HG03066 (cell line): ENCODE data around the gene SLC8A3.

ENCODE experiments used
- ATAC-seq: cut with Tn5 transposase; IDR thresholded peaks from one replicate; pipeline ENCODE4 v1.9.1; 2021; ENCODE audit warnings: low read depth; ENCODE audit not compliant: unreplicated experiment

The SLC8A3 gene

GRCh38 chr14:70077720-70078119, 111.0 kb downstream of the SLC8A3 start:
- no peak for ATAC-seq

DNA sequence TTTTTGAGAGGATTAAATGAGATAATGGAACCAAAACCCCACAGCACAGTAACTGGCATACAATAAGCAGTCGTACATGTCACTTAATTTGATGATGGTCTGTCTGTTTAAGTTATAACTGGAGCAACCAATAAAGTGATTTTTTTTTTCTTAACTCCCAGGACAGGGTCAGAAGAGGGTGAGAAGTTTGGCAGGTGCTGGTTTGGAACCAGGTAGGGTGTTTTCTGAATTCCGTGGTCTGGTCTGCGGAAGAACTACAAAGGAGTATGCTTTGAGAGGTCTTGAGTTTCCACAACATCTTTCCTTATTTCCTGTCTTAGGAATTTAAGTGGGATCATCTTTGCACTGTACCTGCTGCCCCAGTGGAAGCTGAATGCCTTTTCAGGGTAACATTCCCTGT, 111.7 kb downstream of the SLC8A3 start:
- ATAC-seq = no peak

GRCh38 chr14:70073924-70074566, 114.7 kb downstream of the SLC8A3 start:
- ATAC-seq = no peak

DNA sequence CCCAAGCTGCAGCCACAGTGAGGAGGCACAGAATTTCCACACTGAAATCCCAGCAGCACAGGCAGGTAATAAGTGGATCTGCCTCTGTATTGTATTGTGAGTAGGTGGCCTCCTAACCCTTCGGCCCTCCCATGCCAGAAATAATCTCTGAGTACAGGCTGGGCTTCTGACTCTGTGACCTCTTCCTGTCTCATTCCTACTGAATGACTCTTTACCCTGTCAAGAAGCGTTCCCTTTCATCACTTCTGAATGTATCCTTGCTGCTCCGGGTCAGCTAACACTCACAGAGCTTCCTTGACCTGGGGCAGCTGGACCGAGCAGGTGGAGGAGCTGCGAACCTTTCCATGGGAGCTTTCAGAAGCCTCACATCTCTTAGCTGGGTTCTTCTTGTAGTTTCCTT, 119.6 kb downstream of the SLC8A3 start:
- ATAC-seq = no peak

- ATAC-seq = no peak
These were observed 120.9 kb downstream of the SLC8A3 start for GRCh38 chr14:70067810-70068209.

DNA sequence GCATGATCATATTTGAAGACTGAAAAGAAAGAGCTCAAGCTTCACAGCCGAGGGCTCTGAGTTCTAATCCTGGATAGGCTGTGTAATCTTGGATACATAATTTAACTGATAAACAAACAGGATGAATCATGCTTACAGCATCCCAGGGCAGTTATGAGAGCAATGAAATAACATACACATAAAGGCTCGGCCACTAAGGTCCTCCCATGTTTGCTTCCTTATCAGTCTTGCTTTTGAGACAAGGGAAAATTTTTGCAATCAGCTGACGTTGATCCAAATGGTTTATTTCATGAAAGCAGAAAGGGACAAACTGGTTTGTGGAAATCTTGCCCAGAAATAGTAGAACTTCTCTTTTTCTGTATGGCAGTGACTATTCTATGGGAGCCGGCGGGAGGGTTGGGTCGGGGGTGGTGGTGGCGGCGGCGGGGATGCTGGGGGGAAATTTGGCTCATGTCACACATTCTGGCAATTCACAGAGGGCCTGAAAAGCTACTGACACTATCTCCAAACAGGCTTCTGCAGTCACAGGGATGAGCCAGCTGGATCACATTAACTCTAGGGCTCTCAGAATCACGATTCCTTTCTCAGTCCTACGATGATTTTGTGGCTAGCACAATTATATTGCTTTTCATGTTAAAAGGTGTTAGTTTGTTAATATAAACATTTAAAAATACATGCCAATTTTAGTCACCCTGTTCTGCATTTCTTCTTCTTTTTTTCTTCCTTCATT, 124.5 kb downstream of the SLC8A3 start:
- ATAC-seq = no peak

DNA sequence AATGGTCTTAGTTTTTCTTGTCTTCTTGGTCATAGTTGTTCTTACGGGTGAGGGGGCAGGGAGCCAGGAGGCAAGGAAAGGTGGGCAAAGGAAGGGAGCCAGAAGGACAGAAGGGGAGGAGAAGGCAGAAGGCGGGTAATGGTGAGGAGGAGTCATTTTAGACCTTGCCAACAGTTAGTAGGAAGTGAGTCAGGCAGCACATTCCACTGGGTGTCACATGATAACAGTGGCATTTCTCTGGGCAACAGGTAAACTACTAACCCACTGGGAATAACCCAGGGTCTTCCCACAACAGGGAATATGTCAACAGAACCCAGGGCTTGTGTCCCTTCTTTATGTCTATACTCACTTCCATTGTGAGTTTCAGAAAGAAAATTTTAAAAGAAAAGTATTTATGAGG, 127.6 kb downstream of the SLC8A3 start:
- ATAC-seq = no peak

- no peak for ATAC-seq
These were observed 129.2 kb downstream of the SLC8A3 start for GRCh38 chr14:70059545-70059944.

DNA sequence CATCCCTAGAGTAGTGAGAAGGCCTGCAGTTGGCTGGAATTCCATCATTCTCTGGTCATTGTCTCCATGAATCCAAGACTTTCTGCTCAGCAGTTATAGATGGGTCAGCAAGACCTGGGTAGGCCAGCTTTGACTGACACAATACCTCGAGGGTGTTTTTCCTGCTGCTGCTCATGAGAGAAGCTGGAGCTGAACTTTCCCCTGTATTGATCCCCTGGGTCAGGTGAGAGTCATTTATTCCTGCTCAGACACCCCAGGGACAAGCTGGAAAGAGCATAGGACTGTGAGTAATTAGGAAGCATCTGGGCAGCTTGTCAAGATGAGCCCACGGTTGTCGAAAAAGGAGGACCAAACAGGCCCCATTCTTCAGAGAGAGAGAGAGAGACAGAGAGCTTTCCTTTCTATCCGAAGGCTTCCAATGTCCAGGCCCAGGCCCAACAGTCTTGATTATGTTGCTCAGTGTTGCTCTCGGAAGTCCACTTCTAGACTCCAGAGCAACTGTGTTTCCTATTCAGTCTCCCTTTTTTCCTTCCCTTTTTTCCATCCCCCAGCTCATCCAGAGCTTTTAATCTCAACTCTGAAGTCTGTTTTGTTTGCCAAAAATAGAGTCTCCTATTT, 131.1 kb downstream of the SLC8A3 start:
- no peak for ATAC-seq

DNA sequence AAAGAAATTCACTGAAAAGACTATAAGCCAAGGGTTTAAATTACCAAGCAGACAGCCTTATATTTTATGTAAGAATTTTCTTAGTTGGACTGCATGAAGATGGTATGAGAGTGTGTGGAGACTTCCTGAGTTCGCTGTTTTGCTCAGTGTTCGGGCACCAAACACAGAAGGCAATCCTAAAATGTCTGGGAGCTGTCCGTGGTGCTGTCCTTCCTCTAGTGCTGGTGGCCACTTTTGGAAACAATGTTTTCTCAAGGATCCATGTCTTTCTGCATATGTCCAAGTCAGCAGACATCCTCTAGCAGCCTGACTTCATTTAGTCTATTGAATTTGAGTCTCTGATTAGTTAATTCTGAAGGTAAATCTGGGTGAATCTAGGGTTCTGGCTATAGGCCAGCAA, 135.8 kb downstream of the SLC8A3 start:
- ATAC-seq = no peak

GRCh38 chr14:70050136-70050535, 138.6 kb downstream of the SLC8A3 start:
- ATAC-seq = no peak

GRCh38 chr14:70049605-70050004, 139.1 kb downstream of the SLC8A3 start:
- ATAC-seq = no peak

DNA sequence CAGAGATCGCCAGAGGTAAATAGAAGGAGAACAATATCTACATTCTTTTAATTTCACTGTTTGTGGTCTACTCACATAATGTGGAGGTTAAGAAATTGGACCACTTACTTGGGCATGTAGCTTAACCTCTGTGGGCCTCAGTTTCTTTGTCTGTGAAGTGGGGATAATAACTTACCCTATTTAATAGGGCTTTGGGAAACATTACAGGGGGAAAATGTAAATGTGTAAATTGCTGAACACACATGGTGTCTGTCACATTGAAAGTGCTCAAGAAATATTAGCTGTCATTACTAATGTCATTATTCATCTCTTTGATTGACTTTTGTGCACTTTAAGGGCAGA, 140.5 kb downstream of the SLC8A3 start:
- no peak for ATAC-seq

DNA sequence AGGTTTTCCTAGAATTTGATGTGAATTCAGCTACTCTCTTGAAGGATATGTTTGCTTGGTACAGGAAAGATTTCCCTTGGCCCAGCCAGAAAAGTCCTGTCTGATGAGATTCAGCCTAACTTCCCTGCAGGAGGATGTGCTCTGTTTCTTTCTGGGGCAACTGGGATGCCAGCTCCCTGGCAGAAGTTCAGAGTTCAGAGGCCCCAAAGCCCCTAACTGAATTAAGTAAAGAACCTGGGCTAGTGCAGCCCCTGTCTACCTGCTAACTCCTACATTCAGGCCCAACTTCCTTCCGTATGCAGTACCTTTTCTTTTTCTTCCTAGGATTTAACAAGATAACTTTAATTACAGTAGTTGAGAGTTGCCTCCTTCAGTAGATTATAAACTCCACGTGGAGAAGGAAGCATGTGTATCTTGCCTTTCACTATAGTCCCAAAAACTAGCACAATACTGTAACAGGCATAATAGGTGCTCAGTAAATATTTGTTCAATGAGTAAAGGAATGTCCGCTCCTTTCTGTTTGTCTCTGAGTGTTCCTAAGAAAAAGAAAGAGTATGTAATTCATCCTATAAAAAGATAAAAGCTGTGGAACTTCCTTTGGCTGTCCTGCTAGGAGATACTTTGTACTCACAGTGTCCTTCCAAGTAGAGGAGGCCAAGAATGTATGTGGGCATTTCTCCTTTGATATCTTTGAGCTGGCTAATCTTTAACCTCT, 141.0 kb downstream of the SLC8A3 start:
- ATAC-seq = no peak

GRCh38 chr14:70045844-70046535, 142.8 kb downstream of the SLC8A3 start:
- ATAC-seq = no peak

GRCh38 chr14:70045310-70045709, 143.4 kb downstream of the SLC8A3 start:
- ATAC-seq = no peak

- no peak for ATAC-seq
These were observed 145.8 kb downstream of the SLC8A3 start for GRCh38 chr14:70043001-70043400.

GRCh38 chr14:70036665-70037064, 152.1 kb downstream of the SLC8A3 start:
- ATAC-seq = no peak

DNA sequence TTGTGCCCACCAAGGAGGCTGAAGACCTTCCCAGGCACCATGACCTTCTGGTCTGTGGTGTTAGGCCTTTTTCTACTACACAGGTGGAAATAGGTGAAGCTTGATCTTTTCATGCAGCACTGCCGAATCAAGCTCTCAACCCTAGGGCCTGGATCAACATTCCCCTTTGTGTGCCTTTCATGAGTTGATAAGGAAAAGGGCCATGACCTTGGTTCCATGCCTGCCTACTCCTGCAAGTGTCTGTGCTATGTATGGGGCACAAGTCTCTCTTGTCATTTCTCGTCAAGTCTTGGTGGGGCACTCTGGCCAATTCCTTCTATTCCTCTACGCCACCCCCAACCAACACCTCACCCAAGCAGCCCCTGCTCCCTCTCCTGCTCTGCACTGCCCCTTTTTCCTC, 154.5 kb downstream of the SLC8A3 start:
- ATAC-seq = no peak

- ATAC-seq = no peak
These were observed 155.2 kb downstream of the SLC8A3 start for GRCh38 chr14:70033561-70033960.

DNA sequence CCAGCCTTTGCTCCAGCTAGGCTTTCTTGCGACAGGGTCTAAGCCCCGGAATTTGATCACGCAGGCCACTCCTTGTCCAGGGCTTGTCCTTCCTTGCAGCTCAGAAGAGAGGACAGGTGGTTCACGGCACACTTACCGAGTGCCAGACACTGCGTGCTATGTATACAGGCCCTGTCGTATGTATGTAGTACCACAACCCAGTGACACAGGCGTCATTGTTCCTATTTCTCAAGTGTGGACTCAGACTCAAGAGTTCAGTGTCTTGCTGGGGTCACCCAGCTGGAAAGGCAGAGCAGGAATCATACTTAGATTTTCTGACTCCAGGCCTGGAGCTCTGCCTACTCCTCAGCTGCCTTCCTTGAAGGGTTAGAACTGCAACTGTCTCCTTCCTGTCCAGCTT, 155.6 kb downstream of the SLC8A3 start:
- ATAC-seq = no peak
